ENCODE results near the gene VMO1.
A peak's percentile ranks its signal among the peaks of the same experiment; 100 is the strongest.

Gene VMO1

DNA sequence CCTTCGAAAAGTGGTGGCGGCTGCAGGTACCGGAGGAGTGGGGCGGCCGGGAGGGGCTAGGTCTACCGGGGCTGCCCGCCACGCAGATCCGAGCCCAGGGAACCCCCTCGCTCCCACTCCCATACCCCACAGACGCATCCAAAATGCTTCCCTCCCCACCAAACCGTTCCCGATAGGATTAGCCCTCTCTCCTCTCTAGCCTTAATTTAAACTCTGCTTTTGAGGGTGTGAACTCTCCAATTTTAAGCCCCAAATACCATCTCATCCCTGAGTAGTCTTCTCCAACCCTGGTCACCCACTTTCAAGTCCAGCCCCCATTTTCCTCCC lies 46.2 kb downstream of the VMO1 start:
- H3K4me1 ChIP-seq = peaks cover 0 to 14% (median 12%) of the 10 kb centered on the region in 4 donors
- DNase-seq = no peak
- peaks cover 0 to 5% (median 0%) of the 10 kb centered on the region in 3 donors for H3K36me3 ChIP-seq
- H3K4me3 ChIP-seq = peak overlapping the region; percentile 68 to 83
- H3K27me3 ChIP-seq = peaks cover 0 to 16% of the 10 kb centered on the region in 2 donors
- TF ChIP-seq, protein P1, sequence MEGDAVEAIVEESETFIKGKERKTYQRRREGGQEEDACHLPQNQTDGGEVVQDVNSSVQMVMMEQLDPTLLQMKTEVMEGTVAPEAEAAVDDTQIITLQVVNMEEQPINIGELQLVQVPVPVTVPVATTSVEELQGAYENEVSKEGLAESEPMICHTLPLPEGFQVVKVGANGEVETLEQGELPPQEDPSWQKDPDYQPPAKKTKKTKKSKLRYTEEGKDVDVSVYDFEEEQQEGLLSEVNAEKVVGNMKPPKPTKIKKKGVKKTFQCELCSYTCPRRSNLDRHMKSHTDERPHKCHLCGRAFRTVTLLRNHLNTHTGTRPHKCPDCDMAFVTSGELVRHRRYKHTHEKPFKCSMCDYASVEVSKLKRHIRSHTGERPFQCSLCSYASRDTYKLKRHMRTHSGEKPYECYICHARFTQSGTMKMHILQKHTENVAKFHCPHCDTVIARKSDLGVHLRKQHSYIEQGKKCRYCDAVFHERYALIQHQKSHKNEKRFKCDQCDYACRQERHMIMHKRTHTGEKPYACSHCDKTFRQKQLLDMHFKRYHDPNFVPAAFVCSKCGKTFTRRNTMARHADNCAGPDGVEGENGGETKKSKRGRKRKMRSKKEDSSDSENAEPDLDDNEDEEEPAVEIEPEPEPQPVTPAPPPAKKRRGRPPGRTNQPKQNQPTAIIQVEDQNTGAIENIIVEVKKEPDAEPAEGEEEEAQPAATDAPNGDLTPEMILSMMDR (IDR thresholded peaks at IDR 0.05) = no peak
- intact Hi-C loops (cut with DNase I; ENCODE audit: low total_unique reads) = no loop called here
- H3K27ac ChIP-seq = peak overlapping the region; percentile 66 to 69
- H3K9me3 ChIP-seq = no peaks in the 10 kb centered on the region

DNA sequence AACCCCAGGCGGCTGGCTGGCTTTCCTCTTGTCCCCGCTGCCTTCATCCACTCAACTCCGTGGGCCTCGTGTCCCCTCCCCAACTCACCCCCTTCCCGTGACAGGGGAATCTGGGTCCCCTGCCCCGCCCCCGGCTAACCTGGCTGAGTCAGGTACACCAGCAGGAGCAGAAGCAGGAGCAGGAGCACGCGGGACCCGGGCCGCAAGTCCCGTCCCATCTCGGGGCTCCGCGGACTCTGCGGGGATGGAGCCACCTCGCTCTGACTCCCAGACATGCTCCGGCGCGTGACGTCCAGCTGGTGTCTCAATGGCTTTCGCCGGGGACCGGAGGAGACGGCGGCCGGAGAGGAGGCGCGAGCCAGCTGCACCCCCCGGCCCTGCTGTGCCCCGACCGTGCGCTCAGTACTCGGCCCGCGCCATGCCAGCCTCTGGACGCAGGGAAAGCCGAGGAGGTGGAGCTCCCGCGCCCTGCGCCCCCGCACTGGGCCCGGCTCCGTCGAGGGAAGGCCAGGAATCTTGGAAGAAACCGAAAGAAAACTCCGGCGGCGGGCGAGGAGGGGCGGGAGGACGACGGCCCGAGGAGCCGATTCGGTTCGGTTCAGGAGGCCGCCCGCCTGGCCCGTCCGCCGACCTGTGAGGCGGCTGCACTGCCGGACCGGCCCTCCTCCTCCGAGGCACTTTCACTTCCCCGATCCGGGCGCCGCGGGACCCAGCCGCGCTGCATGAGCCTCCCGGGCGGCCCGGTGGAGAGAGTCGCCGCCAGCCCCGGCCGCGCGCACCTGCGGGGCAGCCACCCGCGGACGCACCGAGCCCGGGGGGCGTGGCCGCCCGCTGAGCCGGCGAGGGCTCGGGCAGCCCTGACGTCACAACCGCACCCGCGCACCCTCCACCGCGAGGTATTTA lies 46.8 kb downstream of the VMO1 start, which contains the start of the genes CXCL16 and ZMYND15:
CXCL16 (minus strand) TSS at position 807 of the 903 bp plus-strand sequence; CDS start at position 218, 589 bp downstream.
ZMYND15 (plus strand) TSS at position 712 of the 903 bp plus-strand sequence. CDS start 716 bp downstream, outside the sequence.
- no peaks in the 10 kb centered on the region for H3K9me3 ChIP-seq

DNA sequence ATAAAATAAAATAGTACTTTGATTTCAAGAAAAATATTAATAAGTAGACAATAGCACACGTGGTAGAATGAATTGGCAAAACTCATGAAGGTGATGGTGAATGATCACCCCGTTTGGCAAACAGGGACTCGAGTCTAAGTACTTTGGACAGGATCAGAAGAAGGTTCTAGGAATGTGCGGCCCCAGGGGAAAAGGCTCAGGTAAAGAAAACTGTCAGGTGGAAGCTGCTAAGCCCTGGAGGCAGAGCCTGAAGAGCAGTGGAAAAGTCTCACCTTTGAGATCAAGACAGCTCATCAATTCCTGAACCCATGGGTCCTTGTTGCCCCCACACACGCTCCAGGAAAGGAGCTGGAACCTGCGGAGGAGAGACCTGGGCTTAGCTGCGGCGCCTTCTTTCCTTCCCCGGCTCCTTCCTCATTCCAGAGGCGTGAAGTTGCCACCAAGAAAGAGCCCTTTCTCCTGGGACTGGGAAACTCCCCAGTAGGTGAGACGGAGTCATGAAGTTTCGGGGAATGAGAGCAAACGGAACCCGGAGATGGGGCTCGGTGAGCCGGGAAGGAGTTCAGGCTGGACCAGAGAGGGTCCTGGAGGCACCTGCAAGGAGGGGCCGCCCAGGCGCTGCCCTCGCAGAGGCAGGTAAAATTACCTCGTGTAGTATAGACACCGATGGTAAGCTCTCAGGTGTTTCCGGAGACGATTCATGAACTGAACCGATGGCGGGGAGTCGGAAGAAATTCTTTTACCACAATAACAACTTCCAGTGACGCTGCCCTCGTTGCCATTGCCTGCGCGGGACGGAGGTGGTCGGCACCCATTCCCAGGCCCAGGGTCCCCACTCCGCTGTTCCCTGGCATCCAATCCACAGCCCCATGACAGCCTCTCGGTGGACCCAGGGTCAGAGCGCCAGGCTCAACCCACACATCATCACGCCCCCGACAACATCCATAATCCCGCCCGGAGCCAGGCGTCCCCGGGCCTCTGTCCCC lies 47.7 kb downstream of the VMO1 start:
- TF ChIP-seq, protein P1 (IDR thresholded peaks at IDR 0.05) = no peak
- intact Hi-C loops (cut with DNase I; ENCODE audit: low total_unique reads) = no loop called here
- H3K27me3 ChIP-seq = peaks cover 0 to under 1% of the 10 kb centered on the region in 2 donors
- DNase-seq = no peak
- H3K36me3 ChIP-seq = peaks cover 0 to 14% (median 0%) of the 10 kb centered on the region in 3 donors
- H3K27ac ChIP-seq = peak overlapping the region; percentile 66 to 69
- H3K4me3 ChIP-seq = peak overlapping the region; percentile 68 to 83
- no peaks in the 10 kb centered on the region for H3K9me3 ChIP-seq
- peaks cover 0 to 14% (median 11%) of the 10 kb centered on the region in 4 donors for H3K4me1 ChIP-seq

More for the DNA sequence above, 46.8 kb downstream of the VMO1 start, which contains the start of the genes CXCL16 and ZMYND15:
- H3K4me1 ChIP-seq = peaks cover 0 to 14% (median 11%) of the 10 kb centered on the region in 4 donors
- peak within 1 kb of the TSS; percentile 68 to 83 for H3K4me3 ChIP-seq
- H3K36me3 ChIP-seq = peaks cover 0 to 9% (median 0%) of the 10 kb centered on the region in 3 donors
- intact Hi-C loops (cut with DNase I; ENCODE audit: low total_unique reads) = no loop called here
- peaks cover 0 to 10% of the 10 kb centered on the region in 2 donors for H3K27me3 ChIP-seq
- H3K27ac ChIP-seq = peak within 1 kb of the TSS; percentile 66 to 69
- TF ChIP-seq, protein P1 (IDR thresholded peaks at IDR 0.05) = no peak
- peak; percentile 51 to 78 for DNase-seq

DNA sequence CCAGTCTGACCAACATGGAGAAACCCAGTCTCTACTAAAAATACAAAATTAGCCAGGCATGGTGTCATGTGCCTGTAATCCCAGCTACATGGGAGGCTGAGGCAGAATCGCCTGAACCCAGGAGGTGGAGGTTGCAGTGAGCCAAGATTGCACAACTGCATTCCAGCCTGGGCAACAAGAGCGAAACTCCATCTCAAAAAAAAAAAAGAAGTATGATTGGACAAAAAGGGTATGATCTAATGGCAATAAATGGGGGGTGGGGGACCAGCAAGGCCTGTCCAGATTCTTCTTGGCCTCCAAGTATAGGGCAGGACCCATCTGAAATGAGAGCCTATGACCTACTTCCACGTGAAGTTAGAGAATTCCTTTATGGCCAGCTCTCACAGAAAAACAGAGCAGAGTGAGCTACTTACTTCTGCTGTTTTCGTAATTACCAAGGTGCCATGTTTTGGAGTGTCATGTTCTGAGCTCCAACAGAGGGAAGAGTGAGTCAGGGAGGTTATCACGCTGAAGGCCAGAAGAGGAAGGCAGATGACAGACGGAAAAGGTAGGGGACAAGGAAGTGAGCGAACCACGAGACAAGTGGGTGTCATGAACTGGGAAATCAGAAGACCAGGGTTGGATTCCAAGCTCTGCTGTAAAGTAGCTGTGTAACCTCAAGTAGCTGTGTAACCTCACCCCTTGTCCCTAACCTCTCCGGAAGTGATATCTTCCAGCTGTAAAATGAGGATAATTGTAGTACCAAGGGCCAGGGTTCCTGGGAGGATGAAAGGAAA lies 50.1 kb downstream of the VMO1 start:
- Histone ChIP-seq H3K4me1 (peaks cover 0 to 21% (median 15%) of the 10 kb centered on the region in 4 donors), H3K36me3 (peaks cover 0 to 23% (median 0%) of the 10 kb centered on the region in 3 donors), H3K27me3 (no peaks in the 10 kb centered on the region), H3K9me3 (no peaks in the 10 kb centered on the region), H3K27ac (no peak overlapping the region), H3K4me3 (no peak overlapping the region)
- peak in 1 of 2 donors; percentile 62 for DNase-seq
- intact Hi-C loops (cut with DNase I; ENCODE audit: low total_unique reads) = no loop called here
- TF ChIP-seq, protein P1 (IDR thresholded peaks at IDR 0.05) = no peak
